ENCODE measurements around the gene XAB2. TPM values are rescaled to one million over a fixed set of nuclear protein-coding genes. Genes with fewer than 3 reads are reported as not detected.

The XAB2 gene
- total RNA-seq, 1 donor from 2014 or later, result 43.0 TPM

DNA sequence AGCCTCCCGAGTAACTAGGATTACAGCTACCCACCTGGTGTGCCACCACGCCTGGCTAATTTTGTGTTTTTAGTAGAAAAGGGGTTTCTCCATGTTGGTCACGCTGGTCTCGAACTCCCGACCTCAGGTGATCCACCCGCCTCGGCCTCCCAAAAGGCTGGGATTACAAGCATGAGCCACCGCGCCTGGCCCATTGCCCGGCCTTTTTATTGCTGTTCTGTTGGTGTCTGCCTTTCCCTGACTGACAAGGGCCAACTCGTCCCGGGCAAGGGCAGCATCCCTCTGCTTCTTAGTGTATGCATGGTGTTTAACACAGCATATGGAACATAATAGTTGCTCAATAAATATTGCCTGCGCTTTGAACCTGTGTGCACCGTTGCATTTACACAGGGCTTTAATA, 33.3 kb upstream of the XAB2 start:
- Mint-ChIP-seq H3K36me3 (ENCODE audit: low read depth) (no peaks in the 10 kb centered on the region), H3K4me3 (ENCODE audit: low read depth) (no peak overlapping the region), H3K27ac (no peak overlapping the region), H3K4me1 (ENCODE audit: low read depth) (peaks cover 6% of the 10 kb centered on the region), H3K27me3 (ENCODE audit: low read depth) (peaks cover 10% of the 10 kb centered on the region), H3K9me3 (no peaks in the 10 kb centered on the region)
- intact Hi-C loops (cut with micrococcal nuclease), result no loop called here
- DNase-seq (ENCODE audit: low spot score), result no peak

DNA sequence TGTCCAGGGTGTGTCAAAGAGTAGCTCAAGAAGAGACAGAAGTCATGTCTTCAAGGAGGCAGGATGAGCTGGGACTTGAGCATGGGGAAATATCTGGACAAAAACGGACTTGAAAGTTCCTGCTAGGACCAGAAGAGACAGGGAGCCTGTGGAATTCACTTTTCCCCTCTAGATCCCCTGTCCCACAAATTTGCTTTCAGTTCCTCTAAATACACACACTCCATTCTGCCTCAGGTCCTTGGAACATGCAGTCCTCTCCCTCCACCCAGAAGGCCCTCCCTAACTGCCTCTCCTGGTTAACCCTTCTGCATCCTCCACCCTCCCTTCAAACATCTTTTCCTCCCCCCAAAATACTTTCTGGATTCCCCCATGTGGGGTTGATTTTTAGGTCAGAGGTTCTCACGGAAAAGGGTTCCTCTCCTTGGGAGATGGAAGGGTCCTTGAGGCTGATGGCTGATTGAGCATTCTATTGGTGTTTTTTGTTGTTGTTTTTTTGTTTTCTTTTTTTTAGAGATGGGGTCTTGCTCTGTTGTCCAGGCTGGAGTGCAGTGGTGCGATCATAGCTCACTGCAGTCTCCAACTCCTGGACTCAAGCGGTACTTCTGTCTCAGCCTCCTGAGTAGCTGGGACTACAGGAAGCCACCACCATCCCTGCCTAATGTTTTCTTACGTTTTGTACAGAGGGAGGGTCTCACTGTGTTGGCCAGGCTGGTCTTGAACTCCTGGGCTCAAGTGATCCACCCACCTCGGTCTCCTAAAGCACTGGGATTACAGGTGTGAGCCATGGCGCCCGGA, 32.6 kb upstream of the XAB2 start:
- no peak overlapping the region for H3K27ac Mint-ChIP-seq

DNA sequence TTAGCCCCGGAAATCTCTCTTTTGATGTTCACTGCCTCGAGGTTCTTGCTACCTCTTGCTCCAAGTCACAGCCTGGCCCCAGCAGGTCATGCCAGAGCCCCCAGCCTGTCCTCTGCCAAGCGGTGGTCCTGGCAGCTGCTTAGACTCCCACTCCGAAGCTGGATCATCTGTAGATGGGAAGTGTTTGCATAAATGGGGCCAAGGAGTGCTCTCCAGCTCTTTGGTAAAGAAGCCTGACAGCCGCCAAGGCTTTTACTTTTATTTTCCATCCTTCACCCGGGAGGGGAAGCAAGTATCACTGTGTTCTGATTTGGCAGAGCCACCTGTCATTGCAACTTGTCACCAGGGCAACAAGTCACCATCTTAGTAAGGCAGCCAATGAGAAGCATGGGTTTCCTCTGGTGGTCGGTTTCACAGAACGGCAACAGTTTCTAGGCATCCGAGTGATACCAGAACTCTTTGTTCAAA, 28.9 kb upstream of the XAB2 start:
- Mint-ChIP-seq H3K4me1 (ENCODE audit: low read depth) (peaks cover 14% of the 10 kb centered on the region), H3K4me3 (ENCODE audit: low read depth) (peak overlapping the region; percentile 45), H3K36me3 (ENCODE audit: low read depth) (no peaks in the 10 kb centered on the region), H3K9me3 (no peaks in the 10 kb centered on the region), H3K27me3 (ENCODE audit: low read depth) (peaks cover 3% of the 10 kb centered on the region), H3K27ac (peak overlapping the region; percentile 22)
- peak; percentile 37 for DNase-seq (ENCODE audit: low spot score)
- intact Hi-C loops (cut with micrococcal nuclease), result no loop called here

More for the DNA sequence above, 32.6 kb upstream of the XAB2 start:
- intact Hi-C loops (cut with micrococcal nuclease), result no loop called here
- Mint-ChIP-seq H3K36me3 (ENCODE audit: low read depth) (no peaks in the 10 kb centered on the region), H3K27me3 (ENCODE audit: low read depth) (peaks cover 10% of the 10 kb centered on the region), H3K4me3 (ENCODE audit: low read depth) (no peak overlapping the region), H3K4me1 (ENCODE audit: low read depth) (peaks cover 12% of the 10 kb centered on the region), H3K9me3 (no peaks in the 10 kb centered on the region)
- DNase-seq (ENCODE audit: low spot score), result no peak

DNA sequence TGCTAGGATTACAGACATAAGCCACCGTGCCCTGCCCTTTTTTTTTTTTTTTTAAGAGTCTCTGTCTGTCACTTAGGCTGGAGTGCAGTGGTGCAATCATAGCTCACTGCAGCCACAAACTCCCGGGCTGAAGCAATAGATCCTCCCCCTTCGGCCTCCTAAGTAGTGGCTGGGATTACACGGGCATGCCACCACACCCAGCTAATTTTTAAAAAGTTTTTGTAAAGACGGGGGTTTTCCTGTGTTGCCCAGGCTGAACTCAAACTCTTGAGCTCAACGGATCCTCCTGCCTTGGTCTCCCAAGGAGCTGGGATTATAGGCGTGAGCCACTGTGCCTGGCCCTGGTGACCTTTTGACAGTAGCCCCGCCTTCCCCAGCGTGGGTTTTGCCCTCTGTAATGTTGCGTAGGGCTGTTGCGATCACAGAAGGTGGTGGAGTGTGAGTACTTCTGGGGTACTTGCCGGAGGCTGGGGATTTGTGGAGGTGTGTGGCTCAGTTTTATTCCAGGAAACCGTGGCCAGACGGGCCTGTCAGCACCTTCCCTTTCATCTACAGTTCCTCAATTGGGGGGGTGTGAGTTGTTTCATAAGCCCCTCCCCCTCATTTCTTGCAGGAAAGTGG, 27.9 kb upstream of the XAB2 start:
- intact Hi-C loops (cut with micrococcal nuclease), result no loop called here
- H3K9me3 Mint-ChIP-seq, result no peaks in the 10 kb centered on the region
- H3K36me3 Mint-ChIP-seq (ENCODE audit: low read depth), result no peaks in the 10 kb centered on the region
- no peak for DNase-seq (ENCODE audit: low spot score)
- peaks cover 19% of the 10 kb centered on the region for H3K4me1 Mint-ChIP-seq (ENCODE audit: low read depth)
- no peak overlapping the region for H3K27ac Mint-ChIP-seq
- H3K4me3 Mint-ChIP-seq (ENCODE audit: low read depth), result no peak overlapping the region
- H3K27me3 Mint-ChIP-seq (ENCODE audit: low read depth), result peaks cover 3% of the 10 kb centered on the region

DNA sequence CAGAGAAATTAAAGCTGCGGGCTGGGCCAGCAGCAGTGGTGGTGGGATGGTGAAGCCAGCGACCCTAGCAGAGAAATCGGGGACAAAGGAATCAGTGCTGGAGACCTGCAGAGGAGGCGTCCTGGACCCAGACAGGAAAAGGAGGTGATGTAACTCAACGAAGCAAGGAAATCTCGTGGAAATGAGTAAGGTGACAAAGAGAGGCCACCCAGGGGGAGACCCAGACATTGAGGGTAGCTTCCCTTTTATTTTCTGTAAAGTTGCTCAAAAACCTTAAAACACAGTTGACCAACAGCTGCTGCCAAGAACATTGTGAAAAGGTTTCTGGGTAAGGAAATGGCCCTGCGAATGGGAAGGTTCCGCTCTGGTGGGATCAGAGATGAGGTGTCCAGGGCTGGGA, 26.2 kb upstream of the XAB2 start:
- no peaks in the 10 kb centered on the region for H3K36me3 Mint-ChIP-seq (ENCODE audit: low read depth)
- H3K9me3 Mint-ChIP-seq, result no peaks in the 10 kb centered on the region
- H3K4me1 Mint-ChIP-seq (ENCODE audit: low read depth), result peaks cover 22% of the 10 kb centered on the region
- DNase-seq (ENCODE audit: low spot score), result no peak
- H3K4me3 Mint-ChIP-seq (ENCODE audit: low read depth), result no peak overlapping the region
- H3K27ac Mint-ChIP-seq, result no peak overlapping the region
- intact Hi-C loops (cut with micrococcal nuclease), result no loop called here
- peaks cover 3% of the 10 kb centered on the region for H3K27me3 Mint-ChIP-seq (ENCODE audit: low read depth)

DNA sequence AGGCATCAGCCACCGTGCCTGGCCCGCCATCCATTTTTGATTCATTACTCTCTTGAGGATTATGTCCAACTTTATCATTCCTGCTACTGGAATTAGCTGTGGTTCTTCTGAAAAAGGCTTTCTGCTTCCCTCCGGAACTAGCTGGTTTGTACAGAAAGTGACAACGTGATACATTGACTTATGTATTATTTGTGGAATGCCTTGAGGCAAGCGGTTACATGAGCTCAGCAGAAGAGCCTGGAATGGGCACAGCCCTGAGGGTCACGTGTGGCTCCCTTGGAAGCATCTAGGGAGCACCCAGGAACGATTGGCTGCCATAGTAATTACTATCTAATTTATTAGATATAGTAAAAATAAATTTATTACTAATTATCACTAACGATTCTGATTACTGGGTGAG, 25.1 kb upstream of the XAB2 start:
- H3K27ac Mint-ChIP-seq, result no peak overlapping the region

DNA sequence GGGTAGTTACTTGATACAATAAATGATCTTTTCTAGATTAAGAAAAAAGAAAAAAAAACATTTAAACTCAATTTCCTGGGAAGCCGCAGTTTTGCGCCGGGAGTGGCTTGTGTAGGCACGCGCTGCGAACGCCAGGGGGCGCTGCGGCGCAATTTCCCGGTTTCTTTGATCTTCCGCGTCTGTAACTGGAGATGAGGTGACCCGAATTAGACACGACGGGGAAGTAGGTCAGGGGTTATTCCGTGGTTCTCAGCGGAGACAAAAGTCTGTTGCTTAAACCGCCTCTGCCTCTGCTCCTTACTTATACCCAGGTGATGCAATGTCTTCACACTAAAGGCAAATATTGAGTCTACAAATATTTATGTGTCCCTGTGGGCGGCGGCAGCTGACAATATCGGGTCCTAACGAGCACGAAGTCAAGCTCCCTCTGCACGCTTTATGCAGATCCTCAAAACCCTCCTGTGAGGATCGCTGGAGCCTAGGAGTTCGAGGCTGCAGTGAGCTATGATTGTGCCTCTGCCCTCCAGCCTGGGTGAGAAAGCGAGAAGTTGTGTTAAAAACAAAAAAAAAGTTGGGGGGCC, 22.8 kb upstream of the XAB2 start:
- peak; percentile 79 for DNase-seq (ENCODE audit: low spot score)
- peak overlapping the region; percentile 52 for H3K4me3 Mint-ChIP-seq (ENCODE audit: low read depth)
- peaks cover 12% of the 10 kb centered on the region for H3K4me1 Mint-ChIP-seq (ENCODE audit: low read depth)
- H3K27me3 Mint-ChIP-seq (ENCODE audit: low read depth), result peaks cover 3% of the 10 kb centered on the region
- intact Hi-C loops (cut with micrococcal nuclease), result loop anchor here (1.0 kb wide), 2 partner anchors 28 to 147 kb away; partner anchors contain the start of gene TRAPPC5
- H3K27ac Mint-ChIP-seq, result peak overlapping the region; percentile 72
- no peaks in the 10 kb centered on the region for H3K9me3 Mint-ChIP-seq
- peaks cover 4% of the 10 kb centered on the region for H3K36me3 Mint-ChIP-seq (ENCODE audit: low read depth)

More for the DNA sequence above, 25.1 kb upstream of the XAB2 start:
- Mint-ChIP-seq H3K4me3 (ENCODE audit: low read depth) (no peak overlapping the region), H3K27me3 (ENCODE audit: low read depth) (peaks cover 3% of the 10 kb centered on the region), H3K9me3 (no peaks in the 10 kb centered on the region), H3K36me3 (ENCODE audit: low read depth) (no peaks in the 10 kb centered on the region), H3K4me1 (ENCODE audit: low read depth) (peaks cover 22% of the 10 kb centered on the region)
- intact Hi-C loops (cut with micrococcal nuclease), result no loop called here
- no peak for DNase-seq (ENCODE audit: low spot score)

DNA sequence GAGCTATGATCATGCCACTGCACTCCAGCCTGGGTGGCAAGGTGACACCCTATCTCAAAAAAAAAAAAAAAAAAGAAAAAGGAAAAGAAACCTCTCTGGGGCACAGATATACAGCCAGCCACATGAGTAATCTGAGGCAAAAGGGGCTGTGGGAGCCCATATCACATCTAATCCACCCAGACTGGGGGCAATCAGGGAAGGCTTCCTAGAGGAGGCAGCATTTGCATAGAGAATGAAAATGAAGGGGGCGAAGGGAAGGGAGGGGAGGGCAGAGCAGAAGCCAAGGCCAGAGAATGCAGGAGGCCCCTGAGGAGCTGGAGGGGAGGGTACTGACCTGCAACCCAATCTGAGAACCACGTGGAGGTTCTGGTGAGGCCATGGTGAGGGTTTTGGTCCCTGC, 20.8 kb upstream of the XAB2 start:
- intact Hi-C loops (cut with micrococcal nuclease), result no loop called here
- Mint-ChIP-seq H3K4me3 (ENCODE audit: low read depth) (no peak overlapping the region), H3K27me3 (ENCODE audit: low read depth) (peaks cover 3% of the 10 kb centered on the region), H3K9me3 (no peaks in the 10 kb centered on the region), H3K4me1 (ENCODE audit: low read depth) (peaks cover 9% of the 10 kb centered on the region), H3K36me3 (ENCODE audit: low read depth) (peaks cover 9% of the 10 kb centered on the region), H3K27ac (no peak overlapping the region)
- DNase-seq (ENCODE audit: low spot score), result no peak

DNA sequence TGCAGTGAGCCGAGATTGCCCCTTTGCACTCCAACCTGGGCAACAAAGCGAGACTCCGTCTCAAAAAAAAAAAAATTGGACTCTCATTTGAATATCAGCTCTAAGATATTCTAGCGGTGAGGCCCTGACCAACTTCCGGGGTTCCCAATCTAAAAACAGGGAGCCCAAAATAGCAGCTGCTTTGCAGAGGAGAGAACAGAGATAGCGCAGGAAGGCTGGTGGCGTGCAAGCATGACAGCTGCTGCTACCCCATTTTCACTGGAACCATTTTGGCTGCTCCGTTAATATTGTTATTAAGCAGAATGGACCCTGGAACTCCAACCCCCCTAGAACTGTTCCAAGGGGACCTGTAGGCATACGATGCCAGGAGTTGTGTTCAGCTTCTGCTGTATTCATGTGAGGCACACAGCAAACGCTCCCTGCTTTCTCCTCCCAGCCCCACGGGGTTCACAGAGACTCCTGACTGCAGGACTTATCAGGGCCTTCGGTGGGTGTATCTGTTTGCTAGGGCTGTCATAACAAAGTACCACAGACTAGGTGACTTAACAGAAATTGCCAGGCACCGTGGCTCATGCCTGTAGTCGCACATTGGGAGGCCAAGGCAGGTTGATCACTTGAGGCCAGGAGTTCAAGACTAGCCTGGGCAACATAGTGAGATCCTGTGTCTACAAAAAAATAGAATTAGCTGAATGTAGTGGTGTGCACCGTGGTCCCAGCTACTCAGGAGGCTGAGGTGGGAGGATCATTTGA, 19.1 kb upstream of the XAB2 start:
- intact Hi-C loops (cut with micrococcal nuclease), result no loop called here
- no peak overlapping the region for H3K4me3 Mint-ChIP-seq (ENCODE audit: low read depth)
- H3K27ac Mint-ChIP-seq, result no peak overlapping the region
- H3K9me3 Mint-ChIP-seq, result no peaks in the 10 kb centered on the region
- DNase-seq (ENCODE audit: low spot score), result no peak
- H3K36me3 Mint-ChIP-seq (ENCODE audit: low read depth), result peaks cover 16% of the 10 kb centered on the region
- peaks cover 9% of the 10 kb centered on the region for H3K4me1 Mint-ChIP-seq (ENCODE audit: low read depth)
- peaks cover 3% of the 10 kb centered on the region for H3K27me3 Mint-ChIP-seq (ENCODE audit: low read depth)

DNA sequence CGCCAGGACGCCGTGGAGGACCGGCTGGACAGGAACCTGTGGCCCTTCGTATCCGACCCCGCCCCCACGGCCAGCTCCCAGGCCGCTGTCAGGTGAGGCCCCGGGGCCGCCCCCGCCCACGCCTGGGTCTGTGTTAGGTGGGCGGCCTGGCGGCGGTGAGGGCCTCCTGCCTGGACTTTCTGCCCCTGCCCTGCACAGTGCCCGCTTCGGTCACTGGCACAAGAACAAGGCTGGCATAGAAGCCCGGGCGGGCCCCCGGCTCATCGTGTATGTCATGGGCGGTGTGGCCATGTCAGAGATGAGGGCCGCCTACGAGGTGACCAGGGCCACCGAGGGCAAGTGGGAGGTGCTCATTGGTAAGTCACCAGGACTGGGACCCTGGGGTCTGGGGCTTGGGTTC, 17.8 kb upstream of the XAB2 start:
- intact Hi-C loops (cut with micrococcal nuclease), result no loop called here
- no peaks in the 10 kb centered on the region for H3K9me3 Mint-ChIP-seq
- H3K4me3 Mint-ChIP-seq (ENCODE audit: low read depth), result no peak overlapping the region
- DNase-seq (ENCODE audit: low spot score), result no peak
- peaks cover 24% of the 10 kb centered on the region for H3K36me3 Mint-ChIP-seq (ENCODE audit: low read depth)
- peaks cover 3% of the 10 kb centered on the region for H3K27me3 Mint-ChIP-seq (ENCODE audit: low read depth)
- H3K4me1 Mint-ChIP-seq (ENCODE audit: low read depth), result peaks cover 2% of the 10 kb centered on the region
- no peak overlapping the region for H3K27ac Mint-ChIP-seq

DNA sequence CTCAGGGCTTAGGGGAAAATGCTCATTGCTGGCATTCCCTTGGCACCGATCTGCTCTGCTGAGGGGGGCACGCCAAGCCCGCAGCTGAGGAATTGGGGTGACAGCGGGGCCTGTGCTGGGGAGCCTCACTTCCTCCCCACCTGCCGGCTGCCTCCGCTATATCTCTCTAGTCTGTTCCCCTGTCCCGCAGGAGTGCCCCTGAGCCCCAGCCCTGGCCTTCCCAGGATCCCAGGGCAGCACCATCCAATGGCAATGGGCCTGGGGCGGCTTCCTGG, 17.0 kb upstream of the XAB2 start:
- Mint-ChIP-seq H3K27me3 (ENCODE audit: low read depth) (no peaks in the 10 kb centered on the region), H3K27ac (no peak overlapping the region), H3K36me3 (ENCODE audit: low read depth) (peaks cover 24% of the 10 kb centered on the region), H3K9me3 (no peaks in the 10 kb centered on the region), H3K4me1 (ENCODE audit: low read depth) (no peaks in the 10 kb centered on the region), H3K4me3 (ENCODE audit: low read depth) (no peak overlapping the region)
- intact Hi-C loops (cut with micrococcal nuclease), result no loop called here
- DNase-seq (ENCODE audit: low spot score), result no peak

DNA sequence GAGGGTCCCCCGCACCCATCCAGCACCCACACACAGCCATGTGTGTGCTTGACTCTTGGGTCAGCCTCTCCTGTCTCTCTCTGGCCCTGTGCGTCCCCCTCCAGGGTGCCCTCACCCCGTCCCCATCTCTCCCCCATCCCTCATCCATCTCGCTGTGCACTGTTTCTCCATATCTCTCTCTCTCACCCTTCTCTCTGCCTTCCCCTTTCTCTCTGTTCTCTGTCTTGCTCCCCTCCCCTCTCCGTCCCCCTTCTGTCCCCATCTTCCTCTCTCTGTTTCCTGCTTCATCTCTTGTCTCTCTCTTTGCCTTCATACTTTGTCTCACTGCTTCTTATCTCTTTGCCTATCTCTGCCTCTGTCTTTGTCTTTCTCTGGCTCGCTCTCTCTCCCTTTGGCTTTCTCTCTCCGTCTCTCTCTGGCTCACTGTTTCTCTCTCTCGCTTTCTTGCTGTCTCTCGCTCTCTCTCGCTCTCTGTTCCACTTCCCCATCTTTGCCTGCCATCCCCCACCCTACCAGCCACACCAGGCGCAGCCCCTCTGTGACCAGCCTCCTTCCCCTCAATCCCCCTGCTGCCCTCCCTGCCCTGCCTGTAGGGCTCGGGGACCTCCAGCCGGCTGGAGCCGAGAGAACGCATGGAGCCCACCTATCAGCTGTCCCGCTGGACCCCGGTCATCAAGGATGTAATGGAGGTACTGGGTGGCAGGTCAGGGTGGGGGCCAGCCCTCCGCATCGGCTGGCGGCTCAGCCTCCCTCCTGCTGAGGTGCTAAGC, 16.5 kb upstream of the XAB2 start:
- DNase-seq (ENCODE audit: low spot score), result no peak
- Mint-ChIP-seq H3K27ac (no peak overlapping the region), H3K4me1 (ENCODE audit: low read depth) (no peaks in the 10 kb centered on the region), H3K9me3 (no peaks in the 10 kb centered on the region), H3K36me3 (ENCODE audit: low read depth) (peaks cover 24% of the 10 kb centered on the region), H3K27me3 (ENCODE audit: low read depth) (no peaks in the 10 kb centered on the region), H3K4me3 (ENCODE audit: low read depth) (no peak overlapping the region)
- intact Hi-C loops (cut with micrococcal nuclease), result no loop called here
